ENCODE results near the gene TRAF3.

The TRAF3 gene

GRCh38 chr14:102776761-102777710, at the start of gene TRAF3:
Gene TRAF3, plus strand, starts transcription at chr14:102777449. Its CDS starts 92,753 bp downstream, at chr14:102870202.
- DNase-seq, result peak; percentile 67 to 75
- TF ChIP-seq POLR2A (IDR thresholded peaks at IDR 0.05; ENCODE audit: low read length) (no peak), GATA1 (IDR thresholded peaks at IDR 0.05; ENCODE audit: low read depth, low read length) (no peak)

- no peak for DNase-seq
- no peak for TF ChIP-seq GATA1 (IDR thresholded peaks at IDR 0.05; ENCODE audit: low read depth, low read length)
- no peak for TF ChIP-seq POLR2A (IDR thresholded peaks at IDR 0.05; ENCODE audit: low read length)
These were observed 48.7 kb upstream of the TRAF3 start for GRCh38 chr14:102728501-102728900.

- no peak for TF ChIP-seq GATA1 (IDR thresholded peaks at IDR 0.05; ENCODE audit: low read depth, low read length)
- DNase-seq, result no peak
These were observed 48.0 kb upstream of the TRAF3 start for GRCh38 chr14:102729268-102729667.

GRCh38 chr14:102729825-102730224, 47.4 kb upstream of the TRAF3 start:
- TF ChIP-seq POLR2A (IDR thresholded peaks at IDR 0.05; ENCODE audit: low read length) (no peak), GATA1 (IDR thresholded peaks at IDR 0.05; ENCODE audit: low read depth, low read length) (no peak)
- DNase-seq, result no peak

GRCh38 chr14:102731101-102731870, 46.0 kb upstream of the TRAF3 start:
- TF ChIP-seq POLR2A (IDR thresholded peaks at IDR 0.05; ENCODE audit: low read length) (no peak), GATA1 (IDR thresholded peaks at IDR 0.05; ENCODE audit: low read depth, low read length) (no peak)
- DNase-seq, result no peak

- TF ChIP-seq POLR2A (IDR thresholded peaks at IDR 0.05; ENCODE audit: low read length) (no peak), GATA1 (IDR thresholded peaks at IDR 0.05; ENCODE audit: low read depth, low read length) (no peak)
- no peak for DNase-seq
These were observed 45.1 kb upstream of the TRAF3 start for GRCh38 chr14:102731871-102732800.

GRCh38 chr14:102732924-102733323, 44.3 kb upstream of the TRAF3 start:
- no peak for TF ChIP-seq GATA1 (IDR thresholded peaks at IDR 0.05; ENCODE audit: low read depth, low read length)
- TF ChIP-seq POLR2A (IDR thresholded peaks at IDR 0.05; ENCODE audit: low read length), result no peak
- no peak for DNase-seq

- no peak for DNase-seq
- TF ChIP-seq GATA1 (IDR thresholded peaks at IDR 0.05; ENCODE audit: low read depth, low read length) (no peak), POLR2A (IDR thresholded peaks at IDR 0.05; ENCODE audit: low read length) (no peak)
These were observed 43.9 kb upstream of the TRAF3 start for GRCh38 chr14:102733326-102733725.

- TF ChIP-seq POLR2A (IDR thresholded peaks at IDR 0.05; ENCODE audit: low read length) (no peak), GATA1 (IDR thresholded peaks at IDR 0.05; ENCODE audit: low read depth, low read length) (no peak)
- DNase-seq, result no peak
These were observed 42.8 kb upstream of the TRAF3 start for GRCh38 chr14:102734436-102734835.

- TF ChIP-seq POLR2A (IDR thresholded peaks at IDR 0.05; ENCODE audit: low read length) (no peak), GATA1 (IDR thresholded peaks at IDR 0.05; ENCODE audit: low read depth, low read length) (no peak)
- no peak for DNase-seq
These were observed 40.3 kb upstream of the TRAF3 start for GRCh38 chr14:102736956-102737355.

- no peak for DNase-seq
These were observed 39.6 kb upstream of the TRAF3 start for GRCh38 chr14:102737402-102738372.

More at GRCh38 chr14:102737402-102738372, 39.6 kb upstream of the TRAF3 start:
- no peak for TF ChIP-seq GATA1 (IDR thresholded peaks at IDR 0.05; ENCODE audit: low read depth, low read length)
- TF ChIP-seq POLR2A (IDR thresholded peaks at IDR 0.05; ENCODE audit: low read length), result no peak
